Gastrocnemius medialis (tissue), 4 donors: Measurements from ENCODE around the gene SNTG2.

Source experiments
- CTCF ChIP-seq, 5 experiments: fragments of 450-650 bp in 3 of 5; fragments of 200-600 bp in 2 of 5; sonication (generic) in 2 of 5; IDR thresholded peaks in 4 of 5; conservative IDR thresholded peaks in 1 of 5; 1 replicate in 4 of 5; 2 replicates in 1 of 5; pipeline ENCODE4 v1.5.1; 2016 to 2019; ENCODE audit warnings: antibody characterized with exemption in 5 of 5, mild to moderate bottlenecking in 3 of 5, moderate library complexity in 3 of 5
- POLR2A ChIP-seq, 2 donors: fragments of 450-650 bp; IDR thresholded peaks; one replicate each; pipeline ENCODE4 v1.6.1; 2017; ENCODE audit warnings: antibody characterized with exemption in 2 of 2, mild to moderate bottlenecking in 2 of 2, moderate library complexity in 2 of 2

DNA sequence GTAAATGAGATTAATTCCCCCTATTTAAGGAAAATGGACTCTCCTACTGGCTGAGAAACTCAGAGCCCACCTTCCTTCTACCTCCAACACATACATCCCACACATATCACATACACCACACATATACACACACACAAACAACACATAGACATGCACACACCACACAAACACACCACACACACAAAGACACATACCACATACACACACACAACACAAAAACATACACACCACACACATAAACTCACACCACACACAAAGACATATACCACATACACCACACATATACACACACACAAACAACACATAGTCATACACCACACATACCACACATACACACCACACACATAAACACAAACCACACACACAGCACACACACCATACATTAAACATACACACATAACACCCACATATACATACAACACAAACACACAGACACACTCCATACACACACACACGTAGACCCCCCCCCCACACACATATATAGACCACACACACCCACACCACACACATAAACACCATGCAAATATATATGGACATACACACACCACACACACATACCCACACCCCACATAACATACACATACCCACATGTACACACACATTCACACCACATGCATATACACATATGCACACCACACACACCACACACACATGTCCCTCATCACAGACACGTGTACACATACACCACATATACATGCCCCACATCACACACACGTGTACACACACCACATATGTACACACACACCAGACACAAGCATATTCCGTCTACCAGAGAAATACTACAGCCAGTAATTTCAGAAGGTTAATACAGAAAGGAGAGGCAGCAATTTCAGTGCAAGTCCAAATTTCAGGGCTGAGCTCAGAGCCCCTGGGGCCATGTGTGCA, 204.3 kb downstream of the SNTG2 start:
- TF ChIP-seq CTCF (IDR thresholded peaks at IDR 0.05 in 4 of 5, conservative IDR thresholded peaks at IDR 0.05 in 1 of 5): no peak
- TF ChIP-seq POLR2A (IDR thresholded peaks at IDR 0.05): no peak
